GM19035 (cell line): ENCODE measurements around the gene PPP4R3B.
A peak's percentile ranks its signal among the peaks of the same experiment; 100 is the strongest.
"Not testable (repeated sequence)": the region's sequence is repeated elsewhere in the genome, so short reads cannot be mapped to it uniquely, and the experiment has no call there.

Experiments
- ATAC-seq: cut with Tn5 transposase; IDR thresholded peaks from one replicate; pipeline ENCODE4 v1.9.1; 2021; ENCODE audit not compliant: unreplicated experiment

The PPP4R3B gene

DNA sequence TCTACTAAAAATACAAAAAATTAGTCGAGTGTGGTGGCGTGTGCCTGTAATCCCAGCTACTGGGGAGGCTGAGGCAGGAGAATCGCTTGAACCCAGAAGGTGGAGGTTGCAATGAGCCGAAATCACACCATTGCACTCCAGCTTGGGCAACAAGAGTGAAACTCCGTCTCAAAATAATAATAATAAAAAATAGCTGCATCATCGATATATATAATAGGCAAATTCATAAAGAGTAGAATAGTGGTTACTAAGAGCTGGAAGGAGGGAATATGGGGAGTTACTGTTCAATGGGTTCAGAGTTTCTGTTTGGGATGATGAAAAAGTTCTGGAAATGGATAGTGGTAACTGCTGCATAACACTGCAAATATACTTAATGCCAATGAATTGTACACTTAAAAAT lies 20.6 kb downstream of the PPP4R3B start:
- ATAC-seq: not testable (repeated sequence)

DNA sequence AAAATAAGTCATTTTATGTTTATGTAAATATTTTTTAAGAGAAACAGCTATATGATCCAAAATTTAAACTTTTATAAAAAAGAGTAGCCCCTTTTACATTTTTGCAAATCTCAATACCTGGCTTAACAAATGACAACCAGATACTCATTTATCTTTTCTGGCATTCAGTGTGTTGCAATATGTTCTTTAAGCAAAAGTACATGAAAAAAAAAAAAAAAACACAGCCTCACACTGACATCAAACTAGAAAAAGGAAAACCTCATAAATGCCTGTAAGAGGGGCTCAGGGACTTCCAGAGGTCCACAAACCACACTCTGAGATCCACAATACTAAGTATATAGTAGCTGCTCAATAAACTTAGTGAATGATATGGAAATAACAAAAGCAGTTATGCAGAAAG lies 21.9 kb downstream of the PPP4R3B start:
- ATAC-seq: no peak

DNA sequence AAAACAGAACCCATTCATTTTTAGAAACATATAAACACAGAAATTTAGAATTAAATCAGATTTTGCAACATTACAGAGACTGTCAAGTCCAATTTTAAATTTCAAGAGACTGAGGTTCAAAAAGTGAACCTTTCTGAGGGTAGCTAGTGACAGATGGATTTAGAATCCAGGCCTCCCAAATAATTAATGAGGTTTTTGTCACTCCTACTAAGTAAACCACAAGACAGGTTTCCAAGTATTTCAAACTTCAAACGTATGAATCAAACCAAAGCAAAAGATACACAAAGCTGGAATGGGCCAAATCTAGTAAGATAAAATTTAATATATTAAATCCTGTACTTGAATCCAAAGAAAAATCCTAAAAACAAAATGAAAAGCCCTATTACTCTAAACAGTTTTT lies 25.3 kb downstream of the PPP4R3B start:
- ATAC-seq: no peak

DNA sequence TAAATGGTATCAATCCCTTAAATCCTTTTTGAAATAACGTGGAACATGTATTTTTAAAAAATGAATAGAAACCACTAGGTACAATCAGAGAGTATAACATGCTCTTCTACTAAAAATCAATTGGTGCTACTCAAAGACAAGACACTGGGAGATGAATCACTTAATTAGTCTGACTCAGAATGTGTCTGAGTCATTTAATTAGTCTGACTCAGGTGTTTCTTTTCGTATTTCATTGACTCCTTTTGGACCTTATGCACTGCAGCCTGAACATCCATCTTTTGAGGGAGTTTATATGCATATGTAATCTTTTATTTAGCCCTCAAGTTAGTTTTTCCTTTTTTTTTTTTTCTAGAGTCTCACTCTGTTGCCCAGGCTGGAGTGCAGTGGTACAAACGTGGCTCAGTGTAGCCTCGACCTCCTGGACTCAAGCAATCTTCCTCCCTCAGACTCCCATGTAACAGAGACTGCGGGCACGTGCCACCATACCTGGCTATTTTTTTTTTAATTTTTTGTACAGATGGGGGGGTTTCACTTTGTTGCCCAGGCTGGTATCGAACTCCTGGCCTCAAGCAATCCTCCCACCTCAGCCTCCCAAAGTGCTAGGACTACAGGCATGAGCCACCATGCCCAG lies 26.5 kb downstream of the PPP4R3B start:
- peak; percentile 93 for ATAC-seq

DNA sequence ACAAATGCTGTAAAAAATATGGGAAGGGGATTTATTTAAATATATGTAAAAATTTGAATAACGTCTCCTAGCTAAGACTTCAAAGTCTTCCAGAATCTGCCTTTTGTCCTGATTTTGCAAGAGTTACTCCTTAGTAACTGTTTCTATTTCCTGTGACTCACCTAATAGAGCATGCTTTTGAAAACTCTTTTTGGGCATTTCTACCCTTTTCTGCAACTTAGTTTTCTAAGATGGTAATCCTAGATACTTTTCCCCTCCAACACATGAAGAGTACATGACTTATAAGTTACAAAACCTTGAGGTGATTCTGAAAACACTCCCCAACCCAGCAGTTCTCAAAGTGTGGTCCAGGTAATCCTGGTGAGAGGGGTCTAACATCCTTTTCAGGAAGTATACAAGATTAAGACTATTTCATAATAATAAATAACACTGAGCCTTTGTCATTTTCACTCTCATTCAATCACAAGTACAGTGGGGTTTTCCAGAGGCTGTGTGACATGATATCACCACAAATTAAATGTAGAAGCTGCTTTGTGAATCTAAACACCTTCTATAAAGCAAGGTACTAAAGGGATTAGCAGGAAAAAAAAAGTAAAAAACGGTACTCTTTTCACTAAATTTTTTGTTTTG lies 31.9 kb downstream of the PPP4R3B start:
- ATAC-seq: no peak

DNA sequence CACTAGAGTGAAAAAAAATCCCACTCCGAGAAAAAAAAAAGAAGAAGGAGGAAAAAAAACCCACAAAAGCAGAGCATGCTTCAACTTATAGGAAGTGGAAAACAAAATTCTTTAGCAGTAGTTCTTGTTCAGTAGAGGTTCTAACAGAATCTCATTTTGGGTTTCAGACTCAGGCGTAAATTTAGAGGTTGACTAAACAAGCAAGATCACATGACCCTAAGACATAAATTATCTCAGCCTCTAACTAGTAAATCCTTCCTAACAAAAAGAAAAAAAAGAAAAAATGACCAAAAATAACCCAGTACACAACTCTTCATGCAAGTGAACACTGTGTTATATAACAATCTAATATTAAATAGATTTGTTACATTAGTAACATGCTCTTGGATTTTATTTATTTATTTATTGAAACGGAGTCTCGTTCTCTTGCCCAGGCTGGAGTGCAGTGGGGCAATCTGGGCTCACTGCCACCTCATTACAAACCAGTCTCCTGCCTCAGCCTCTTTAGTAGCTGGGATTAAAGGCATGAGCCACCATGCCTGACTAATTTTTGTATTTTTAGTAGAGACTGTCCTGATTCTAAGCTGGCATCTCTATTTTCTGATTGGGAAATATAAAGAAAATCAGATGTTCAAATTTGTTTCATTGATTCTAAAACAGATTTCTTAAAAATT lies 35.4 kb downstream of the PPP4R3B start:
- no peak for ATAC-seq

DNA sequence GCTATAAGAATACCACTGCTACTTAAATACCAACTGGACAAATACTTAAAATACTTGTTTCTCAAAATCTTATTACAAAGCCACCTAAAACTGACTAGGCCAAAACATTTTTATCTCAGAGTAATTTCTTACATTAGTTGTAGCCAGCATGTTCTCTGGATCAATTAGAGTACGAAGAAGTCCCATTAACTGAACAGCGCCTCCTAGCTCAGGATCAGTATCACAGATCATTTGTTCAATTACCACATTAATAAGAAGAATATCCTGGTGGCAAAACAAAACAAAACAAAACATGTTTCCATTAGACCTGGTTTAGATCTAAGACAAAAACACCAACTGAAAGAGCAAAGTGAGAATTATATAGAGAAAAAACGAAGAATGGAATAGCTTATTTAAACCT lies 36.0 kb downstream of the PPP4R3B start:
- no peak for ATAC-seq

DNA sequence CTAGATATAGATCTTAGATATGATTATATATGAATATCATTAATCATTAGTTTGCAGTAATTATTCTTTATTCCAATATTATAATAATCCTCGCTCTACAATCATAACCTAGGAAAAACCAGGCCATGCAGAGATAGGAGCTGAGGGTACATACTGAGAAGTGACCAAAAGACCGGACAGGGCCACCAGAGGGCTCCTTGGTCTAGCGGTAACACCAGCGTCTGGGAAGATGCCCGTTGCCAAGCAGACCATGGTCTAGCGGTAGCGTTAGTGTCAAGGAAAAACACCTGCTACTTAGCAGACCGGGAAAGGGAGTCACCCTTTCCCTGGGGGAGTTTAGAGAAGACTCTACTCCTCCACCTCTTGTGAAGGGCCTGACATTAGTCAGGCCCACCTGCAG lies 48.4 kb downstream of the PPP4R3B start:
- ATAC-seq: not testable (repeated sequence)

DNA sequence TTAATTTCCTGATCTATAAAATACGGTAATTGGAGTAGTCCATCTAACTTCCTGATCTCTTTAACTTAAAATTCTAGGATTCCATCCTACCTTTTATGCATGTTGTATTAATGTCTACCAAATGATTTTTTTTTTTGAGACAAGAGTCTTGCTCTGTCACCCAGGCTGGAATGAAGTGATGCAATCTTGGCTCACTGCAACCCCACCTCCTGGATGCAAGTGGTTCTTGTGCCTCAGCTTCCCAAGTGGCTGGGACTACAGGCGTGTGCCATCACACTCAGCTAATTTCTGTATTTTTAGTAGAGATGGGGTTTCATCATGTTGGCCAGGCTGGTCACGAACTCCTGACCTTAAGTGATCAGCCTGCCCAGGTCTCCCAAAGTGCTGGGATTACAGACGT lies 50.1 kb downstream of the PPP4R3B start:
- no peak for ATAC-seq

DNA sequence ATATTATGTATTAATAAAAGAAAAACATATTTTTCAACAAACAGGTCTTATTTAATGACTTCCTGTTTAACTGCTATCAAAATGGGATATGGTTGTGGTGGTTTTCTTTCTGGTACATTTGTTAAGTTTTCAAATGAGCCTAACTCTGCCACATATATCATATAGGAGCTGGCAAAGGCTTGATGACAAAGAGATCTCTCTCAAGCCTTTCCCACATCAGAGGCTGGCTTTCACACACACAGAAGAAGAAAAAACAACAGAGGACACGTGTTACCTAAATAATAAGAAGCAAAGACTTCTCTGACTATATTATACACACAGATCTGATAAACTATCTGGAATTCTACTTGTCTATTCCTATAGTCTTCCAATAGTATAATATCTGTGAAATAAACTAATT lies 51.8 kb downstream of the PPP4R3B start:
- no peak for ATAC-seq

DNA sequence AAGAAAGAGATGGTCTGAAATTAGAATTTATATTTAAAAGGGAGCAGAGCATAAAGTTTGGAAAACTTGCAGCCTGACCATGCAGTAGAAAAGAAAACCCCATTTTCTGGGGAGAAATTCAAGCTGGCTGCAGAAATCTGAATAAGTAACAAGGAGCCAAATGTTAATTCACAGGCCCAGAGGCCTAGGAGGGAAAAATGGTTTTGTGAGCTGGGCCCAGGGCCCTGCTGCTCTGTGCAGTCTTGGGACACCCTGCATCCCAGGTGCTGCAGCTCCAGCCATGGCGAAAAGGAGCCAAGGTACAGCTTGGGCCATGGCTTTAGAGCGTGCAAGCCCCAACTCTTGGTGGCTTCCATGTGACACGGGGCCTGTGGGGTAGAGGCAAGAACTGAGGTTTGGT lies 56.6 kb downstream of the PPP4R3B start:
- ATAC-seq: no peak

DNA sequence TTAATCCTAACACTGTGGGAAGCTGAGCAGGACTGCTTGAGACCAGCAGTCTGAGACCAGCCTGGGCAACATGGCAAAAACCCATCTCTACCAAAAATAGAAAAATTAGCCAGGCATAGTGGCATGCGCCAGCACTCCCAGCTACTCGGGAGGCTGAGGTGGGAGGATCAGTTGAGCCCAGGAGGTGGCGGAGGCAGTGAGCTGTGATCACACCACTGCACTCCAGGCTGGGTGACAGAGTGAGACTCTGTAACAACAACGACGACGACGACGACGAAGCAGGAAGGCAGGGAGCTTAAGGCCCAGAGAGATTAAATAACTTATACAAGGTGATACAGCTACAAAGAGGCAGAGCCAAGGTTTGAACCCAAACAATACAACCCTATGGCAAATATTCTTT lies 60.6 kb downstream of the PPP4R3B start:
- ATAC-seq: no peak

DNA sequence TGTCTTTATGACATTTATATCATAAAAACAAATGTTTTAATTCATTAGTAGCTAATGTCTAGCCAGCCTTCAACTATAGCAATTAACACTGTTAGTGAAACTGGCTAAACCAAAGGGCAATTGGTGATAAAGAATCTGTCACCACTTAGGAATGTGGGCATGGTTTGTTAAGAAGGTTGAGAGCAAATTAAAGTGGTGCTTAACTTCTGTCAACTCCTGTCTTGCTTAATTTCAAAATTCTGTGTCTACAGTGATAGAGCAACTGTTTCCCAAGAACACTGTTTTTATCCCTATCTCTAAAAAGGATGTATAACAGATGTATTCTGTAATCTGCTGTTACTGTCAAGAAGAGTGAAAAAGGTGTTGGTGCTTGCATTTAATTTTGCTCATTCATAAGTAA lies 61.4 kb downstream of the PPP4R3B start:
- ATAC-seq: no peak

DNA sequence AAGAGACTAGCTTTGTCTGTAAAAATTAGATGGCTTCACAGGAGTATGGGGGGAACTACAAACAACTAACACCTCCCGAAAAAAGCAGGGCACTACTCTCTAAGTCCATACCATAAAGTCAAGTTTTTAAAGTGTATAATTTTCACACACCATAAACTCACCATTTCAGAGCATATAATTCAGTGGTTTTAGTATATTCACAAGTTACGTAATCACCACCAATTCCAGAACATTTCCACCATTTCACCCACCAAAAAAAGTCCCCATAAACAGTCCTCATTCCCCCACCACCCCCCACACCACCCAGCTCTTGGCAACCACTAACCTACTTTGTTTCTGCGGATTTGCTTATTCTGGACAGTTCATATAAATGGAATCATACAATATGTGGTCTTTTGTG lies 64.1 kb downstream of the PPP4R3B start:
- no peak for ATAC-seq

DNA sequence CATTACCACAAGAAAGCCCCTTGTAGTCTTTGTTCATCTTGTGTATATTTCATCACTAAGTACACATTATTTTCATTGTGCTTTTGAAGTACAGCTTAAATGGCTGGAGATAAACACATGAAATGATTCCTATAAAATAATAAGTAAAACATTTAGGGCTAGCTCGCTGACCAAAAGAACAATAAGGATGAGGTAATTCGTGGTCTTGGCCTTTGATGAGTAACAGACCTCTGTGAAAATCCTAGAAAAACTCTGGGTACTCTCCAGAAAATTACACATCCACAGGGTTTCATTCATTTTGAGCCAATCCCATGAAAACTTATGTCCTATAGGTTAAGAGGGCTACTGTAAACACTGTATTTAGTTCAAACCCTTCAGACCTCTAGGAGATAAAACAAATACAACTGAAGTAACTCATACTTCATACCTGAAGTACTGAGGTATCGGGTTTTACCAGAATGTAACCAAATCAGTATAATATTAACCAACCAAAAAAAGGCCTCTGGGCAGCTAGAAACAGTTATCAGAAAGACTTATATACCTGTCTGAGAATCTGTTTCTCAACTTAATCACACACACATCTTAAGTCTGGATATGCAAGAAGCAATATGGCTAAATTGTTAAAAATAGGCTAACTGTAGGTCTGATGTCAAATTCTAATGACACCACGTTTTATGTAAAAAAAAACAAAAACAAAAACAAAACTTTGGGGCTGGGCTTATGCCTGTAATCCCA lies 66.9 kb downstream of the PPP4R3B start:
- ATAC-seq: no peak

DNA sequence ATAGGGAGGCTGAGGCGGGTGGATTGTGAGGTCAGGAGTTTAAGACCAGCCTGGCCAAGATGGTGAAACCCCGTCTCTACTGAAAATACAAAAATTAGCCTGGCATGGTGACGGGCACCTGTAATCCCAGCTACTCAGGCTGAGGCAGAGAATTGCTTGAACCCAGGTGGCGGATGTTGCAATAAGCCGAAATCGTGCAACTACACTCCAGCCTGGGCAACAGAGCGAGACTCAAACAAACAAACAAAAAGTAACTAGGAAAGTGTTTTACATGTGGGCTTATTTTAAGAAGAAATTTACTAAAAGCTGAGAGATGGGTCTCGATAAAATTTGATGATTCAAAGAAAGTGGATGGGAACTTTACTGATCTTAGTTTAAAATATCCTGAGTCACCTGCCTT lies 69.7 kb downstream of the PPP4R3B start:
- not testable (repeated sequence) for ATAC-seq

DNA sequence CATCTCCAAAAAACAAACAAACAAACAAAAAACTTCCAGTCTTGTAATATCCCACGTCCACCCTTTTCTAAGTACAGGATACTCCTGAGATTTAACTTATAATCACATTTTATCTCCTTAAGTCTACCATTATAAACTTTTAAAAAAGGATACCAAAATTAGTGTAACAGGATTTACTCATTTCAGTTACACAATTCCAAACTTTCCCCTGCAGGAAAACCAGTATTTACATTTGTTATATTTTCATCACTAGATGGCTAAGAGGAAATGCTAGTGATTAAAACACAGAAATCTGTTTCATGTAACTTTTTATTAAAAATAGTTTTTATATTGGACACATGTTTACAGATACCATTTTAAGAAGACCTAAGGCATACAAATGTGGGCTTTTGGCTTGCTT lies 70.4 kb downstream of the PPP4R3B start:
- ATAC-seq: no peak

DNA sequence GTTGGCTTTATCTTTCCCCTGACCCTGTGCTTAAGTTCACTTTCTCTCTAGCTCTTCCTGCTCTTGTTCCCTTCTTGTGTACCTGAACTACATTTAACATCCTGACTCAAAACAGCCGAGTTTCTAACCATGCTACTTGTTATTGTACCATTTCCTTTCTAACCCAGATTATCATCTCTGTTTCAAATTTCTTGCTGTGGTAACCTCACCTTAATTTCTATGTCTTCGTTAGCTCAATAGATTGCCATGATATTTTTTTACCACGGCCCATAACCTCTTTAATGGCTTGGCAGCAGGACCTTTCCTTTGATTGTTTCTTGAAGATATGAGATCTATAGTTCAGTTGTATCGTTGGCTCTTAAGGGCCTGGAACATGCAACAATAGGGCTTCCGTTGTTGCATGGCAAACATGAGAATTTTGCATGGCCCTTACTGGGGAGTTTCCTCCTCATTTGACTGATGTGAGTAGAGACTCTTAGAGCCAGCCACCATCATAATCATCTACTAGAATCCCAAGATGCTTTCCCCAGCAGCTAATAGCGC lies 86.8 kb downstream of the PPP4R3B start:
- no peak for ATAC-seq

DNA sequence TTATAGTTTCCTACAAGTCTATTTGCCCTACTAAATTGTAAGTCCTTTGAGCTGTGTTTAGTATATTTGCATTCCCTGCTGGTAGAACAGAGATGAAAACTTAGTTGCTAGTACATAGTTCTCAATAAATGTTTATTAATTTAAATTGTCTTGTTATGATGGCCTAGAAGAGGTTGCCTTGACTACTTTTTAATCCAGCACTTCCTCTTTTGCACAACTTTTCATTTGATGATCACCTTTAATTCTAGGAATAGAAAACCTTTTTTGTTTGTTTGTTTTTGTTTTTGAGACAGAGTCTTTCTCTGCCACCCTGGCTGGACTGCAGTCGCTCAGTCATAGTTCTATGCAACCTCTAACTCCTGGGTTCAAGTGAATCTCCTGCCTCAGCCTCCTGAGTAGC lies 91.2 kb downstream of the PPP4R3B start:
- no peak for ATAC-seq

DNA sequence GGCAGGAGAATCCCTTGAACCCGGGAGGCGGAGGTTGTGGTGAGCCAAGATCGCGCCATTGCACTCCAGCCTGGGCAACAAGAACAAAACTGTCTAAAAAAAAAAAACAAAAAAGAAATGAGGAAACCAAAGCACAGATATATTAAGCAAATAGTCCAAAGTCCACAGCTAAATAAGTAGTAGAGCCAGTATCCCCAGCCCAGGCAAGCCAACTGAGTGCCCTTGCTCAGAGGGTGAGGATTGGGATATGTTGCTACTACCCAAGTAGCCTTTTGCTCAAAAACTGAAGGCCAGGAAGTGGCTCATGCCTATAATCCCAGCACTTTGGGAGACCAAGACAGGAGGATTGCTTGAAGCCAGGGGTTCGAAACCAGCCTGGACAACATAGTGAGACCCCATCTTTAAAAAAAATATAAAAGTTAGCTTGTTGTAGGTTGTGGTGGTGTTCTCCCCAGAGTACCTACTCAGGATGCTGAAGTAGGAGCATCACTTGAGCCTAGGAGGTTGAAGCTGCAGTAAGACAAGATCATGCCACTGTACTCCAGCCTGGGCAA lies 92.5 kb downstream of the PPP4R3B start:
- ATAC-seq: no peak
